ENCODE data around the gene BCORL1. TPM values are rescaled to one million over a fixed set of nuclear protein-coding genes. Genes with fewer than 3 reads are reported as not detected.
A peak's percentile ranks its signal among the peaks of the same experiment; 100 is the strongest.

Gene BCORL1
- total RNA-seq, 1 donor from 2014 or later: 34.0 TPM

DNA sequence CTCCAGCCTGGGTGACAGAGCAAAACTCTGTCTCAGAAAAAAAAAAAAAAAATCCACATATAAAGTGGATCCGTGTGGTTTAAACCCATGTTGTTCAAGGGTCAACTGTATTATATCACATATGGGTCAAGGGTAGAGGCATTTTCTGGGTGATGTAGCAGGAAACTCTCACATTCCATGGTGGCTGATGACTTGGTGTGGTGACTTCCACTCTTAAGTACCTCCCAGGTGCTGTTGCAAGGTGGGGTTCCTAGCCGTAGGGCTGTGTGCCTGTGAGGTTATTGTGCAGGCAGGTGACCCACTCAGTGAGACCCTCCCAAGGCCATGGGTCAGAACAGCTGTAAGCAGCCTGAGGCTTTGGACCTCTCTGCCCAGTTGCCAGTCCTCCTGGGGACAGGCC, 110.8 kb downstream of the BCORL1 start:
- Mint-ChIP-seq H3K36me3 (ENCODE audit: low read depth, unreplicated experiment) (no peaks in the 10 kb centered on the region), H3K9me3 (ENCODE audit: unreplicated experiment) (no peaks in the 10 kb centered on the region), H3K27ac (ENCODE audit: unreplicated experiment) (no peak overlapping the region), H3K4me1 (ENCODE audit: unreplicated experiment) (peaks cover 19% of the 10 kb centered on the region), H3K4me3 (ENCODE audit: unreplicated experiment) (no peak overlapping the region), H3K27me3 (ENCODE audit: unreplicated experiment) (peaks cover 6% of the 10 kb centered on the region)
- TF ChIP-seq, protein P1, sequence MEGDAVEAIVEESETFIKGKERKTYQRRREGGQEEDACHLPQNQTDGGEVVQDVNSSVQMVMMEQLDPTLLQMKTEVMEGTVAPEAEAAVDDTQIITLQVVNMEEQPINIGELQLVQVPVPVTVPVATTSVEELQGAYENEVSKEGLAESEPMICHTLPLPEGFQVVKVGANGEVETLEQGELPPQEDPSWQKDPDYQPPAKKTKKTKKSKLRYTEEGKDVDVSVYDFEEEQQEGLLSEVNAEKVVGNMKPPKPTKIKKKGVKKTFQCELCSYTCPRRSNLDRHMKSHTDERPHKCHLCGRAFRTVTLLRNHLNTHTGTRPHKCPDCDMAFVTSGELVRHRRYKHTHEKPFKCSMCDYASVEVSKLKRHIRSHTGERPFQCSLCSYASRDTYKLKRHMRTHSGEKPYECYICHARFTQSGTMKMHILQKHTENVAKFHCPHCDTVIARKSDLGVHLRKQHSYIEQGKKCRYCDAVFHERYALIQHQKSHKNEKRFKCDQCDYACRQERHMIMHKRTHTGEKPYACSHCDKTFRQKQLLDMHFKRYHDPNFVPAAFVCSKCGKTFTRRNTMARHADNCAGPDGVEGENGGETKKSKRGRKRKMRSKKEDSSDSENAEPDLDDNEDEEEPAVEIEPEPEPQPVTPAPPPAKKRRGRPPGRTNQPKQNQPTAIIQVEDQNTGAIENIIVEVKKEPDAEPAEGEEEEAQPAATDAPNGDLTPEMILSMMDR (IDR thresholded peaks at IDR 0.05; ENCODE audit: unreplicated experiment): no peak
- no peak for DNase-seq (ENCODE audit: low spot score)

DNA sequence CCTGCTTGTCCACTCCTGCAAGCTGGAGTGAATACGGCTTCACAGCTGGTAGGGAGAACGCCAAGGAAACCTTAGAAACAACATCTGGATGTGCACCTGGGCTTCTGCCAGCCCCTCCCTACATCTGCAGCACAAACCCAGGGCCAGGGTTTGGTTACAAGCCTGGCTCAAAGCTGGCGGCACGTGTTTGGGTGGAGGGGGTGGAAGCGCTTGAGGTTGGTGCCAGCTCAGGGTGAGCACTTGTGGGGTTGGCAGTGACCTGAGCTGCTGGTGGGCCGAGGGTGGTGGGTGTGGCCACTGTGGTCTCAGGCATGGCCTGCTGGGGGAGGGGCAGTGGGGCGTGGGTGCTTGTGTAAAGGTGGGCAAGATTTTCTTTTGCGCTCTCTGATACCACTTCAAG, 112.3 kb downstream of the BCORL1 start:
- Mint-ChIP-seq H3K4me3 (ENCODE audit: unreplicated experiment) (no peak overlapping the region), H3K27ac (ENCODE audit: unreplicated experiment) (no peak overlapping the region), H3K36me3 (ENCODE audit: low read depth, unreplicated experiment) (no peaks in the 10 kb centered on the region), H3K27me3 (ENCODE audit: unreplicated experiment) (peaks cover 6% of the 10 kb centered on the region), H3K9me3 (ENCODE audit: unreplicated experiment) (no peaks in the 10 kb centered on the region), H3K4me1 (ENCODE audit: unreplicated experiment) (peaks cover 22% of the 10 kb centered on the region)
- TF ChIP-seq, protein P1 (IDR thresholded peaks at IDR 0.05; ENCODE audit: unreplicated experiment): no peak
- no peak for DNase-seq (ENCODE audit: low spot score)

DNA sequence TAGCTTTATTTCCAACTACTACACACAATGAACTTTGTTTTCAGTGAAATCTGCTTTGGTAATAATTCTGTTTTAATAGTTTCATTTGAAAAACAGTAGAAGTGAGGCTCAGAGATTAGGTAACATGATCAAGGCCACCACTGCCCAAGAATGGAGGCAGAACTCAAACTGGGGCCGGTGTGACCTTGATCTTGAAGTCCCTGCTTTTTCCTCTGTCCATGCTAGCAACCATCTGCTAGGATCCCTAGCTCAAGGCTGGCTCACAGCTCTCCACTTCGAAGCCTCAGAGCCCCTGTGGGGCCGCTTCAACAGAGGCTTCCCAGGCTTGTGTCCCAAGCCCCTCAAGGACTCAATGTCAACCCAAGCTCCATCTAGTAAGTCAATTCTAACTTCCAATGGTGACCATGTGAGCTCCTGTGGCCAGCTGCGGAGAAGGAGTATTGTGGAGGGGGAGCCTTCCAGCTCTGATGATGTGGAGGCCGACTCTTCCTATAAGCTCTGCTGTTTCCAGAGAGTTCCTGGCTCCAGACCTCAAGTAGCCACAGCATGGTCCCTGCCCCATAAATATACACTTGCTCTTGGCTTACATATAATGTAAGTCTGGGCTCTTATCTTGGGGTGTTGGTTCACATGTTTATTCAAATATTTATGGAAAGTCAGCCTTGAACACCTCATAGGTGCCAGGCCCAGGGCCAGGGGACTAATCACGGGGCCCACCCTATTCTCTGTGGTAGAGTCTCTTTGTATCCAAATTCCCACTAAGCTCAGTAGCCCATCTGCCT, 113.0 kb downstream of the BCORL1 start:
- H3K9me3 Mint-ChIP-seq (ENCODE audit: unreplicated experiment): no peaks in the 10 kb centered on the region
- H3K27ac Mint-ChIP-seq (ENCODE audit: unreplicated experiment): no peak overlapping the region
- H3K4me1 Mint-ChIP-seq (ENCODE audit: unreplicated experiment): peaks cover 20% of the 10 kb centered on the region

DNA sequence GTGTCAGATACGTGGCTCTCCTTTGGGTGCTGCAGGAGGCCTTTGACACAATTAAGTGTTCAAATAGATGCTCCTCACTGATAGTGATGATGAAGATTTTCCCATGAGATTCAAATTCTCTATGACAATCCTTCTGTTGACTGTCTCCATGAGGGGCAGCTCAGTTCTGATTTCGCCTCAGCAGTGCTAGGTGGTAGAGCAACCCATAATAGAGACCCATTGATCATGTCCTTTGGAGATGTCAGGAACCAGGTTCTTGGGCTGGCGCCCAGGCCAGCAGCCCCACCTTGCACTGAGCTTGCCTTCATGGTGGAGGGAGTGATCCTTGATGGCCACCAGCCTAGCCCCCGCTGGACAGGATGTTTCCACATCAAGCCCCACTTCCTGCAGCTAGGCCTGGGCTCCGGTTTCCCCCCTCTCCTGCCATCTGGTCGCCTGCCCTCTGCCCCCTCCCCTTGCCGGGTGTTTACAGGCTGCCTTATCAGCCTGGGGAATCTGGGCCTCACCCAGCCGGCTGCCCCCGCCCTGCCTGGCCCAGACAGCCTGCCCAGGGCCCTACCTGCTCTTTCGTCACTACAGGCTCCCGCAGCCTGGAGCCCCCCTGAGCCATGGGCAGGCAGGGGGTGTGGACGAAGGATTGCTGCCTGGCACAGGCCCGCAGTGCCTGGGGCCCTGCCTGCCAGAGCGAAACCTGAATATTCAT, 115.2 kb downstream of the BCORL1 start:
- peaks cover 8% of the 10 kb centered on the region for H3K4me1 Mint-ChIP-seq (ENCODE audit: unreplicated experiment)
- no peak overlapping the region for H3K4me3 Mint-ChIP-seq (ENCODE audit: unreplicated experiment)
- H3K9me3 Mint-ChIP-seq (ENCODE audit: unreplicated experiment): no peaks in the 10 kb centered on the region
- peaks cover 1% of the 10 kb centered on the region for H3K27me3 Mint-ChIP-seq (ENCODE audit: unreplicated experiment)
- no peak overlapping the region for H3K27ac Mint-ChIP-seq (ENCODE audit: unreplicated experiment)
- DNase-seq (ENCODE audit: low spot score): peak; percentile 27
- TF ChIP-seq, protein P1 (IDR thresholded peaks at IDR 0.05; ENCODE audit: unreplicated experiment): no peak
- peaks cover 6% of the 10 kb centered on the region for H3K36me3 Mint-ChIP-seq (ENCODE audit: low read depth, unreplicated experiment)

More for the DNA sequence above, 113.0 kb downstream of the BCORL1 start:
- H3K4me3 Mint-ChIP-seq (ENCODE audit: unreplicated experiment): no peak overlapping the region
- no peaks in the 10 kb centered on the region for H3K36me3 Mint-ChIP-seq (ENCODE audit: low read depth, unreplicated experiment)
- H3K27me3 Mint-ChIP-seq (ENCODE audit: unreplicated experiment): peaks cover 5% of the 10 kb centered on the region
- no peak for DNase-seq (ENCODE audit: low spot score)
- TF ChIP-seq, protein P1 (IDR thresholded peaks at IDR 0.05; ENCODE audit: unreplicated experiment): no peak

DNA sequence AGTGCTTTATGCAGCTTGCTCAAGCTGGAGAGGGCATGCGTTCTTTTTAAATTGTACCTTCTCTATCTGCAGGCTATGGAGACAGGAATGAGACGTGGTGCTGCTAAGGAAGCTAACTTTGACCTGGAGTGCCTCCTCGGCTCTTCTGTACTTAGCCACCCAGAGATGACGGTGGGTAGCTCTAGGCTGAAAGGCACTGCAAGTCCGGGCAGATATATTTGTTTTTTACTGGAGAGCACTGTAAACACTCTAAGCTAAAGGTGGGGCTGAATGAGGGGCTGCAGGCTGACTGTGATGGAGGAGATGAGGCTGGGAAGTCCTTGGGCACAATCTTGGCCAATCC, 115.7 kb downstream of the BCORL1 start:
- H3K4me1 Mint-ChIP-seq (ENCODE audit: unreplicated experiment): peaks cover 11% of the 10 kb centered on the region
- H3K27ac Mint-ChIP-seq (ENCODE audit: unreplicated experiment): peak overlapping the region; percentile 65
- no peak overlapping the region for H3K4me3 Mint-ChIP-seq (ENCODE audit: unreplicated experiment)
- TF ChIP-seq, protein P1 (IDR thresholded peaks at IDR 0.05; ENCODE audit: unreplicated experiment): no peak
- peaks cover 6% of the 10 kb centered on the region for H3K36me3 Mint-ChIP-seq (ENCODE audit: low read depth, unreplicated experiment)
- no peak for DNase-seq (ENCODE audit: low spot score)
- peaks cover 1% of the 10 kb centered on the region for H3K27me3 Mint-ChIP-seq (ENCODE audit: unreplicated experiment)
- H3K9me3 Mint-ChIP-seq (ENCODE audit: unreplicated experiment): no peaks in the 10 kb centered on the region

Measured in endothelial cell (in vitro differentiated cells).